NT2/D1 (cell line): ENCODE data around the gene FOXC1.

ENCODE experiments used
- DNase-seq: peaks from one replicate; pipeline ENCODE4 v3.0.0-alpha.2; 2011; ENCODE audit warnings: low read depth, low spot score
- H3K27me3 ChIP-seq: 2 replicates; pipeline ENCODE4 v1.6.0; 2011; ENCODE audit warnings: mild to moderate bottlenecking; ENCODE audit not compliant: insufficient read length, insufficient read depth
- H3K36me3 ChIP-seq: 2 replicates; pipeline ENCODE4 v1.6.1; 2011; ENCODE audit warnings: mild to moderate bottlenecking, low read length, mixed read lengths; ENCODE audit not compliant: insufficient read depth, insufficient read length
- H3K4me1 ChIP-seq: 2 replicates; pipeline ENCODE4 v1.5.1; 2011; ENCODE audit not compliant: insufficient read depth, insufficient read length
- H3K4me3 ChIP-seq: 2 replicates; pipeline ENCODE4 v1.5.1; 2011; ENCODE audit warnings: low read depth; ENCODE audit not compliant: insufficient read length
- H3K9ac ChIP-seq: 2 replicates; pipeline ENCODE4 v1.6.0; 2011; ENCODE audit warnings: low read depth; ENCODE audit not compliant: insufficient read length
- H3K9me3 ChIP-seq: 2 replicates; pipeline ENCODE4 v1.5.1; 2011; ENCODE audit warnings: mild to moderate bottlenecking, low read length; ENCODE audit not compliant: insufficient read depth
- SUZ12 ChIP-seq: IDR thresholded peaks from 2 replicates; pipeline ENCODE4 v1.6.1; 2011; ENCODE audit not compliant: insufficient read length, insufficient read depth; ENCODE audit errors: extremely low read depth
- YY1 ChIP-seq: IDR thresholded peaks from 2 replicates; pipeline ENCODE4 v1.6.1; 2011; ENCODE audit not compliant: insufficient read length, insufficient read depth
- ZNF274 ChIP-seq: IDR thresholded peaks from 2 replicates; pipeline ENCODE4 v1.6.1; 2011; ENCODE audit warnings: mild to moderate bottlenecking, low read depth, low read length

FOXC1 gene

GRCh38 chr6:1629316-1629715 lies 19.6 kb downstream of the FOXC1 start:
- Histone ChIP-seq H3K9ac (no peak overlapping the region), H3K9me3 (no peaks in the 10 kb centered on the region), H3K4me1 (no peaks in the 10 kb centered on the region), H3K36me3 (no peaks in the 10 kb centered on the region), H3K4me3 (no peak overlapping the region), H3K27me3 (peaks cover 50% of the 10 kb centered on the region)
- DNase-seq, result no peak
- no peak for TF ChIP-seq ZNF274
- no peak for TF ChIP-seq YY1
- no peak for TF ChIP-seq SUZ12

DNA sequence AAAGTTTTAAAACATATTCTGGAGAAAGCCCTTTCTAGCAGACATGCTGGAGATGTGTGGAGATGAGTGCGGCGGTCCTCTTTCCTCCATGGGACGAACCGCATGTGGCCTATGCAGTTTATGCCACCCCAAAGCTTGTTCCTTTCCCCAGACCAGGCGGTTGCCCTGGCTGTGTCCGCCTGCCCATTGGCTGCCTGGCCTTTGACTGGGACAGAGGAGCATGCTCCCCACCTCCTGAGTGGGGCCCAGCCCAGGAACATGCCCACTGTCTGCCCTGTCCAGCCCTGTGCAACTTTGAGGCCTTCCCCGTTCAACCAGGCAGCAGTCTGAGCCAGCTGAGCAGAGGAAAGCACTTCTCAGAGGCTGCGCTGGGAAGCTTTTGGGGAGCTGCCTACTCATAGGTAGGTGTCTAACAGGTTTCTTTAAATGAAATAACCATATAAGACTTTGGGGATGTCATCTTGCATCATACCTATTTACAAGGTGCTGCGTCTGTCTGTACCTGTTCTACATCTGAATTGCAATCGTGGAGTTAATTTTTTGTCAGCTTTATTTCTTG lies 20.6 kb downstream of the FOXC1 start:
- no peak overlapping the region for H3K4me3 ChIP-seq
- TF ChIP-seq SUZ12, result no peak
- TF ChIP-seq ZNF274, result no peak
- no peak for TF ChIP-seq YY1
- no peaks in the 10 kb centered on the region for H3K36me3 ChIP-seq
- H3K9ac ChIP-seq, result no peak overlapping the region
- peaks cover 40% of the 10 kb centered on the region for H3K27me3 ChIP-seq
- no peaks in the 10 kb centered on the region for H3K9me3 ChIP-seq
- H3K4me1 ChIP-seq, result peaks cover 2% of the 10 kb centered on the region
- DNase-seq, result no peak

GRCh38 chr6:1630771-1631217 lies 21.1 kb downstream of the FOXC1 start:
- no peak overlapping the region for H3K4me3 ChIP-seq

DNA sequence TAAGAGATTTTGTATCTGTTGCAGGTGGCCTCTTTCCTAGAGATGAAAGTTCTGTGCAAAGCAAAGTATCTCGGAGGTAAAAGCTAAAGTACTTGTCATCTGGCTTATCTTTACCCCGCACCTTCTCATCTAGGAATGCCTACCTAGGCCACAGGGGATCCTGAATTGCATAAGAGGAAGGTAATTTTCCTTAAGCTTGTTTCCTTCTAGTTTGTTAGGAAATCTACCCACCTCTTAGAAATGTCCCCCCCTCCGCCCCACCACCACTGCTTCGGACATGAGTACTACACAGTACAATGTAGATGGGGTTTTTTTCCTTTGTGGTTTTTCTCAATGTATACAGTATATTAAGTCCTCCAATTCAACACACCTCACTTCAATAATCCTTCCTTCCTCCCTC lies 21.5 kb downstream of the FOXC1 start:
- peaks cover 30% of the 10 kb centered on the region for H3K27me3 ChIP-seq
- H3K9ac ChIP-seq, result no peak overlapping the region
- H3K9me3 ChIP-seq, result no peaks in the 10 kb centered on the region
- TF ChIP-seq ZNF274 (no peak), SUZ12 (no peak), YY1 (no peak)
- peaks cover 2% of the 10 kb centered on the region for H3K4me1 ChIP-seq
- no peaks in the 10 kb centered on the region for H3K36me3 ChIP-seq
- no peak for DNase-seq
- no peak overlapping the region for H3K4me3 ChIP-seq

More at GRCh38 chr6:1630771-1631217, 21.1 kb downstream of the FOXC1 start:
- no peak for DNase-seq
- no peak overlapping the region for H3K9ac ChIP-seq
- H3K27me3 ChIP-seq, result peaks cover 35% of the 10 kb centered on the region
- H3K9me3 ChIP-seq, result no peaks in the 10 kb centered on the region
- peaks cover 2% of the 10 kb centered on the region for H3K4me1 ChIP-seq
- H3K36me3 ChIP-seq, result no peaks in the 10 kb centered on the region
- no peak for TF ChIP-seq SUZ12
- no peak for TF ChIP-seq ZNF274
- no peak for TF ChIP-seq YY1

GRCh38 chr6:1633366-1634021 lies 23.8 kb downstream of the FOXC1 start:
- H3K9me3 ChIP-seq, result no peaks in the 10 kb centered on the region
- no peak overlapping the region for H3K9ac ChIP-seq
- no peak for DNase-seq
- peaks cover 8% of the 10 kb centered on the region for H3K27me3 ChIP-seq
- TF ChIP-seq SUZ12 (no peak), YY1 (no peak), ZNF274 (no peak)
- H3K4me1 ChIP-seq, result peaks cover 2% of the 10 kb centered on the region
- H3K4me3 ChIP-seq, result no peak overlapping the region
- no peaks in the 10 kb centered on the region for H3K36me3 ChIP-seq

- Histone ChIP-seq H3K9ac (no peak overlapping the region), H3K9me3 (no peaks in the 10 kb centered on the region), H3K27me3 (peaks cover 4% of the 10 kb centered on the region), H3K4me3 (no peak overlapping the region), H3K36me3 (no peaks in the 10 kb centered on the region), H3K4me1 (peaks cover 2% of the 10 kb centered on the region)
- DNase-seq, result no peak
- TF ChIP-seq YY1 (no peak), SUZ12 (no peak)
These were observed 24.4 kb downstream of the FOXC1 start for GRCh38 chr6:1634081-1634480.

DNA sequence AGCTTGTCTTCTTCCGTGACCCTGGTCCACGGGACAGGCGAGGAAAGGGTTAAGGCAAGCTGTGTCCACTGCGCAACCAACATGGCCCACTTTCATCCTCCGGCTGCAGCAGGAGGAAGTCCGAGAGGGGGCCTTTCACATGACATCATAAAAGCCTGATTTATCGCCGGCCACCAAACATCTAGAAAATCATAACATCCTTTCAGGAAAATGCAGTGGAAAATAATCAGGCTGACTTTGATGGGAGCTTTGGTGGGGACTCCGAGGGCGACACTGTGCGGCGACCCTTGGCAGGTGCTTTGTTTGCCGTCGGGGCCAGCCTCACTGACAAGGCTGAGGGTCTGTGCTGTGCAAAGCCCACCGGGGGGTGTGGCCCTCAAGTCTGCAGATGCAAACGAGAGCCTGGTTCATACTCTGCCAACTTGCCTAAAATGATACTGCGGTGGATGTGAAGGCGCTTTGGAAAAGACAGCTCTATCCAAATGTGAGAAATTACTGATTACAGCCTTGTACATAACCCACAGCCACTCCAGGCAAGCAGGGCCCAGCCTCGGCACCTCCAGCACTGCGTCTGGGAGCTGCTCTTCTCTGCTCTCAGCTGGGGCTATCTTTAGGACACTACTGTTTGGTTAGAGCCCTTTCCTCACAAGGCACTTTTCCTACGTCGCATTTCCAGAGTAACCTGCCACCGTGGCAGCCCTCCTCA lies 25.7 kb downstream of the FOXC1 start:
- Histone ChIP-seq H3K4me1 (peaks cover 2% of the 10 kb centered on the region), H3K9me3 (no peaks in the 10 kb centered on the region)
- TF ChIP-seq SUZ12 (no peak), ZNF274 (no peak), YY1 (no peak)

More for the DNA sequence above, 25.7 kb downstream of the FOXC1 start:
- Histone ChIP-seq H3K27me3 (no peaks in the 10 kb centered on the region), H3K9ac (no peak overlapping the region), H3K36me3 (no peaks in the 10 kb centered on the region), H3K4me3 (no peak overlapping the region)
- DNase-seq, result no peak
